ENCODE results near the gene ZSCAN30. TPM values are rescaled to one million over a fixed set of nuclear protein-coding genes. Genes with fewer than 3 reads are reported as not detected.

ZSCAN30 gene
- total and polyA plus RNA-seq, 9 of the 15 experiments (the other 6 are each of a cell fraction or from before 2014, with no cell fraction given): 4.6 to 13.6 (median 10.8) TPM

GRCh38 chr18:35231052-35231451 lies 59.0 kb downstream of the ZSCAN30 start:
- Histone ChIP-seq H3K9me1 (ENCODE audit: control insufficient read depth, insufficient read depth, low read length) (no peaks in the 10 kb centered on the region), H4K20me1 (replicated peaks; ENCODE audit: control insufficient read depth, insufficient read depth, low read length) (no peaks in the 10 kb centered on the region), H3K4me1 (replicated peaks in 1 of 2; ENCODE audit: control insufficient read depth in 2 of 2, insufficient read depth in 2 of 2, low read length in 2 of 2) (0 out of 5 replicates have a peak, but pooled peaks cover 0 to 3% of the 10 kb centered on the region in 2 experiments), H3K27ac (ENCODE audit: extremely low read depth, low read depth, low read length) (0 out of 3 replicates have a peak overlapping the region, but pooled peaks have one; percentile 9), H3K27me3 (ENCODE audit: control insufficient read depth in 2 of 2, insufficient read depth in 2 of 2, low read length in 2 of 2) (no peaks in the 10 kb centered on the region), H3K36me3 (ENCODE audit: control insufficient read depth, insufficient read depth, low read length) (no peaks in the 10 kb centered on the region), H2AFZ (ENCODE audit: low read depth, low read length) (peak overlapping the region; percentile 97), H3K79me2 (ENCODE audit: control insufficient read depth, insufficient read depth, low read length) (no peaks in the 10 kb centered on the region), H3K4me2 (ENCODE audit: insufficient read depth, low read length) (peak overlapping the region; percentile 53; the same call in 1 of the 2 replicates), H3K9me3 (replicated peaks; ENCODE audit: control insufficient read depth, insufficient read depth, low read depth, low read length) (no peaks in the 10 kb centered on the region), H3K4me3 (no peak overlapping the region), H3K9ac (ENCODE audit: insufficient read depth in 1 of 2, low read depth in 2 of 2, low read length in 2 of 2) (peak overlapping the region in 1 of 2 experiments; percentile 43; a peak in 1 of 4 replicates)
- CTCF ChIA-PET (ENCODE audit: low intra/inter-chr PET ratio): interaction anchor here (0.6 to 1.8 kb wide), 3 partner anchors 88 to 155 kb away, joined by 3 to 10 read pairs (median 3); no protein-coding TSS in a partner anchor
- no TSS peak for BruUV-seq (replicated peaks)
- 3% methylated on average over 6 of the region's 6 CpGs for WGBS (ENCODE audit: insufficient coverage, low coverage, missing lambda C conversion rate)
- intact Hi-C loops (cut with micrococcal nuclease) (loop anchor here (1.0 to 10.0 kb wide), 6 partner anchors 124 to 724 kb away; no protein-coding TSS in a partner anchor), in situ Hi-C loops (cut with MboI) (no loop called here)
- FAIRE-seq (peak; percentile 96), ATAC-seq (peak; percentile 96), DNase-seq (ENCODE audit: extremely low read depth in 1 of 4, low spot score in 3 of 4) (peak; percentile 71 to 92 (median 76))
- POLR2A ChIA-PET: interaction anchor here (0.7 to 1.1 kb wide), 3 partner anchors 10 to 406 kb away, joined by 3 to 4 read pairs (median 3); partner anchors contain the start of gene ZNF397
- TF ChIP-seq NCOA1 (IDR thresholded peaks at IDR 0.05; ENCODE audit: low read depth) (no peak), KLF16 (IDR thresholded peaks at IDR 0.05) (0 out of 2 replicates have a peak, but pooled peaks have one; percentile 32), FIP1L1 (IDR thresholded peaks at IDR 0.05; ENCODE audit: low read depth, low read length, poor library complexity, severe bottlenecking) (no peak), JUND (IDR thresholded peaks at IDR 0.05; ENCODE audit: borderline replicate concordance, low read depth, low read length) (peak; percentile 53; the same call in 1 of the 2 replicates), JUND (tag; IDR thresholded peaks at IDR 0.05; ENCODE audit: borderline replicate concordance, low read depth, low read length) (peak; percentile 18; the same call in 1 of the 3 replicates), DIDO1 (tag; IDR thresholded peaks at IDR 0.05; ENCODE audit: low read depth) (no peak), BMI1 (IDR thresholded peaks at IDR 0.05; ENCODE audit: low read length) (0 out of 2 replicates have a peak, but pooled peaks have one; percentile 34), CREM (IDR thresholded peaks at IDR 0.05; ENCODE audit: low read depth) (peak; percentile 59), TAF9B (IDR thresholded peaks at IDR 0.05; ENCODE audit: partially characterized antibody) (peak; percentile 17), ETV5 (CRISPR knock-in tag; IDR thresholded peaks at IDR 0.05; ENCODE audit: low read depth) (no peak), SIX5 (IDR thresholded peaks at IDR 0.05; ENCODE audit: borderline replicate concordance in 1 of 2, insufficient read depth in 1 of 2, low read depth in 1 of 2, low read length in 2 of 2) (no peak), HCFC1 (IDR thresholded peaks at IDR 0.05; ENCODE audit: low read depth, low read length) (no peak), E2F8 (IDR thresholded peaks at IDR 0.05; ENCODE audit: low read depth, partially characterized antibody) (no peak), NCOA2 (IDR thresholded peaks at IDR 0.05; ENCODE audit: partially characterized antibody in 2 of 2) (no peak), CCAR2 (IDR thresholded peaks at IDR 0.05; ENCODE audit: low read depth, low read length) (no peak)
- TF ChIP-seq, protein P1, sequence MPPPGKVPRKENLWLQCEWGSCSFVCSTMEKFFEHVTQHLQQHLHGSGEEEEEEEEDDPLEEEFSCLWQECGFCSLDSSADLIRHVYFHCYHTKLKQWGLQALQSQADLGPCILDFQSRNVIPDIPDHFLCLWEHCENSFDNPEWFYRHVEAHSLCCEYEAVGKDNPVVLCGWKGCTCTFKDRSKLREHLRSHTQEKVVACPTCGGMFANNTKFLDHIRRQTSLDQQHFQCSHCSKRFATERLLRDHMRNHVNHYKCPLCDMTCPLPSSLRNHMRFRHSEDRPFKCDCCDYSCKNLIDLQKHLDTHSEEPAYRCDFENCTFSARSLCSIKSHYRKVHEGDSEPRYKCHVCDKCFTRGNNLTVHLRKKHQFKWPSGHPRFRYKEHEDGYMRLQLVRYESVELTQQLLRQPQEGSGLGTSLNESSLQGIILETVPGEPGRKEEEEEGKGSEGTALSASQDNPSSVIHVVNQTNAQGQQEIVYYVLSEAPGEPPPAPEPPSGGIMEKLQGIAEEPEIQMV (tag; conservative IDR thresholded peaks at IDR 0.05; ENCODE audit: low read depth): no peak
- TF ChIP-seq, protein P2, sequence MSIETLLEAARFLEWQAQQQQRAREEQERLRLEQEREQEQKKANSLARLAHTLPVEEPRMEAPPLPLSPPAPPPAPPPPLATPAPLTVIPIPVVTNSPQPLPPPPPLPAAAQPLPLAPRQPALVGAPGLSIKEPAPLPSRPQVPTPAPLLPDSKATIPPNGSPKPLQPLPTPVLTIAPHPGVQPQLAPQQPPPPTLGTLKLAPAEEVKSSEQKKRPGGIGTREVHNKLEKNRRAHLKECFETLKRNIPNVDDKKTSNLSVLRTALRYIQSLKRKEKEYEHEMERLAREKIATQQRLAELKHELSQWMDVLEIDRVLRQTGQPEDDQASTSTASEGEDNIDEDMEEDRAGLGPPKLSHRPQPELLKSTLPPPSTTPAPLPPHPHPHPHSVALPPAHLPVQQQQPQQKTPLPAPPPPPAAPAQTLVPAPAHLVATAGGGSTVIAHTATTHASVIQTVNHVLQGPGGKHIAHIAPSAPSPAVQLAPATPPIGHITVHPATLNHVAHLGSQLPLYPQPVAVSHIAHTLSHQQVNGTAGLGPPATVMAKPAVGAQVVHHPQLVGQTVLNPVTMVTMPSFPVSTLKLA (conservative IDR thresholded peaks at IDR 0.05): peak in 1 of 2 experiments; percentile 18; a peak in 1 of 4 replicates

Data from K562 (cell line).